Peyer's patch (tissue), 4 donors: ENCODE measurements around the gene VRK3. TPM values are rescaled to one million over a fixed set of nuclear protein-coding genes. Genes with fewer than 3 reads are reported as not detected.

Source experiments
- DNase-seq, 3 donors: peaks; one replicate each; pipeline ENCODE4 v3.0.0-alpha.2; 2017 to 2019
- H3K27ac ChIP-seq, 4 donors: fragments of 200-600 bp; sonication (generic); one replicate each; pipeline ENCODE4 v1.5.1; 2016 to 2019
- H3K27me3 ChIP-seq, 2 donors: fragments of 200-600 bp; sonication (generic); one replicate each; pipeline ENCODE4 v1.5.1; 2019
- H3K36me3 ChIP-seq, 3 donors: fragments of 200-600 bp; sonication (generic); one replicate each; pipeline ENCODE4 v1.5.1; 2016 to 2019
- H3K4me1 ChIP-seq, 4 donors: fragments of 200-600 bp; sonication (generic); one replicate each; pipeline ENCODE4 v1.5.1; 2016 to 2019
- H3K4me3 ChIP-seq, 4 donors: fragments of 200-600 bp; sonication (generic); 1 replicate in 3 of 4; 2 replicates in 1 of 4; pipeline ENCODE4 v1.5.1; 2016 to 2019; ENCODE audit warnings: mild to moderate bottlenecking in 1 of 4
- H3K9me3 ChIP-seq, 4 donors: fragments of 200-600 bp; sonication (generic); one replicate each; pipeline ENCODE4 v1.5.1; 2016 to 2019; ENCODE audit warnings: mild to moderate bottlenecking in 1 of 4
- CTCF ChIP-seq, 6 experiments: fragments of 450-650 bp in 4 of 6; fragments of 200-600 bp in 2 of 6; sonication (generic) in 1 of 6; IDR thresholded peaks; one replicate each; pipeline ENCODE4 v1.5.1; 2017 to 2019; ENCODE audit warnings: antibody characterized with exemption in 6 of 6, mild to moderate bottlenecking in 3 of 6, moderate library complexity in 1 of 6
- POLR2A ChIP-seq, 2 donors: fragments of 450-650 bp; IDR thresholded peaks; one replicate each; pipeline ENCODE4 v1.5.1; 2017; ENCODE audit warnings: antibody characterized with exemption in 2 of 2, mild to moderate bottlenecking in 2 of 2, moderate library complexity in 2 of 2
- total RNA-seq, 4 donors: library from RNA; depleted of rRNA; stranded (reverse); fragments of >200 nt; gene quantifications; one replicate each; pipeline ENCODE4 v1.1.0, GENCODE V29; 2016

The VRK3 gene
- total RNA-seq, 4 donors from 2014 or later: 76.7 to 98.1 (median 83.9) TPM

DNA sequence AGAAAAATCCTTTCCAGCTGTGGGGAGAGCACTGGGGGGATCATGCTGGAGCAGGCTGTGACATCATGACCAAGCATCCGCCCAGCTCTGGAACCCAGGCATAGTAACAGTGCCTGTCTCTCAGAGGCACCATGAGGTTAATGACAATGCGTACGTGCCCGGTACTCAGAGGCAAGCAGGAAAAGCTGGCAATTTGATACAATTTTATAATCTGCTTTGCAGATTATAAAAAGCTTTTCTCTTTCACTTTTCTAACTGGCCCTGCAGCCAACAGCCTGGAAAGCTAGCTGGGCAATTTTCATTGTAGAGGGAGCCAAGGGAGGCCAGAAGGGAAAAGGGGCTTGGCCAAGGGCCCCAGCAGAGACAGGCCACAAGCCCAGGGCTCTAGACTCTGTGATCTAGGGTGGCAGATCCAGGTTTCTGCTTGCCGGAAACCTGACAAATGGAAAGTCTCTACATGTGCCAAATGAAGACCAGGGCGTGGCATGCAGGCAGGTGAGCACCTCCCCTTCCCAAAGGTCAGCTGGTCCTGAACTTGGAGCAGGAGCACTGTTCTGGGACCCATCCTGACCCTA lies 22.7 kb downstream of the VRK3 start:
- H3K4me1 ChIP-seq: peaks cover 0 to 11% (median 0%) of the 10 kb centered on the region in 4 donors
- no peaks in the 10 kb centered on the region for H3K9me3 ChIP-seq
- H3K36me3 ChIP-seq: peaks cover 0 to 96% (median 0%) of the 10 kb centered on the region in 3 donors
- H3K4me3 ChIP-seq: no peak overlapping the region
- TF ChIP-seq CTCF (IDR thresholded peaks at IDR 0.05) (no peak), POLR2A (IDR thresholded peaks at IDR 0.05) (no peak)
- no peak for DNase-seq
- H3K27ac ChIP-seq: no peak overlapping the region
- no peaks in the 10 kb centered on the region for H3K27me3 ChIP-seq

- no peak overlapping the region for H3K4me3 ChIP-seq
- H3K36me3 ChIP-seq: peaks cover 0 to 96% (median 0%) of the 10 kb centered on the region in 3 donors
- no peak overlapping the region for H3K27ac ChIP-seq
- TF ChIP-seq CTCF (IDR thresholded peaks at IDR 0.05): no peak
- no peaks in the 10 kb centered on the region for H3K27me3 ChIP-seq
- H3K4me1 ChIP-seq: peaks cover 0 to 11% (median 0%) of the 10 kb centered on the region in 4 donors
- H3K9me3 ChIP-seq: no peaks in the 10 kb centered on the region
- no peak for DNase-seq
Measured at GRCh38 chr19:50001775-50002174, 23.4 kb downstream of the VRK3 start.

GRCh38 chr19:50000841-50001557 lies 24.2 kb downstream of the VRK3 start:
- Histone ChIP-seq H3K36me3 (peaks cover 0 to 96% (median 0%) of the 10 kb centered on the region in 3 donors), H3K9me3 (no peaks in the 10 kb centered on the region), H3K27ac (no peak overlapping the region)

GRCh38 chr19:50000038-50000840 lies 24.9 kb downstream of the VRK3 start:
- peaks cover 0 to 96% (median 0%) of the 10 kb centered on the region in 3 donors for H3K36me3 ChIP-seq
- DNase-seq: no peak

More at GRCh38 chr19:50000841-50001557, 24.2 kb downstream of the VRK3 start:
- no peak for DNase-seq
- Histone ChIP-seq H3K4me1 (peaks cover 0 to 11% (median 0%) of the 10 kb centered on the region in 4 donors), H3K4me3 (no peak overlapping the region), H3K27me3 (no peaks in the 10 kb centered on the region)
- TF ChIP-seq CTCF (IDR thresholded peaks at IDR 0.05): no peak
- TF ChIP-seq POLR2A (IDR thresholded peaks at IDR 0.05): no peak

More at GRCh38 chr19:50000038-50000840, 24.9 kb downstream of the VRK3 start:
- TF ChIP-seq POLR2A (IDR thresholded peaks at IDR 0.05): no peak
- no peak for TF ChIP-seq CTCF (IDR thresholded peaks at IDR 0.05)
- H3K4me3 ChIP-seq: no peak overlapping the region
- H3K27me3 ChIP-seq: no peaks in the 10 kb centered on the region
- H3K27ac ChIP-seq: no peak overlapping the region
- H3K4me1 ChIP-seq: peaks cover 0 to 11% (median 0%) of the 10 kb centered on the region in 4 donors
- H3K9me3 ChIP-seq: no peaks in the 10 kb centered on the region
